Measurements from ENCODE around the gene PTGDR2. TPM values are rescaled to one million over a fixed set of nuclear protein-coding genes. Genes with fewer than 3 reads are reported as not detected.

PTGDR2 gene
- total and polyA plus RNA-seq, 9 of the 15 experiments (the other 6 are each of a cell fraction or from before 2014, with no cell fraction given) = 0.51 to 2.6 (median 1.6) TPM

DNA sequence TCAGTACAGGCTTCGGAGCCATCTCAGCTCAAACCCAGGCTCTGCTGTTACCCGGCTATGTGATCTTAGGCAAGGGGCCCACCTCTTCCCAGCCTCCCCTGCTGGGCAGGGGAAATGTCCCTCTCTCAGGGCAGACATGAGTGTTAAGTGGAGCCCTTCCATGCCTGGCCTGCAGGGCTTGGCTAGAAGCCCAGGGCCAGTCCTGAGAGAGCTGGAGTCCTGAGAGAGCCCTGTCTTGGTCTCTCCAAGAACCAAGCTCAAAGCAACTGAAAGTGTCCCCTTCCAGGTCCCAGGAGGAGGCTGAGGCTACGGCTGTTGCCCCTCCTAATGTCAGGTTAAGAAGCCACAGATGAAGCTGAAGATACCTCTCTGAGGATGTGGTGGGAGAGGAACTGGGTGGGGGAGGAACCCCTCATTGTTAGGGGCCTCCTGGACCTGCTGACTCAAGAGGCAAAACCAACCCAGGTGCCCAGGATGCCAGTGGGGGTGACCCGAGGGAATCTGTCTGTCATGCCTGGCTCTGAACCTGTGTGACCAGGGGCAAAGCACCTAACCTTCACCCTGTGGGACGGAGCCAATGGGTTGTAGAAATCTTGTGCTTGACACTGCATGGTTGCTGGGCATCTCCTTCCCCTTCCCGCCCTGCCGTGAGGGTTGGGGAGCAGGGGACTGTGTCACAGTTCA lies 15.8 kb upstream of the PTGDR2 start (continued):
- no peak for TF ChIP-seq BMI1 (IDR thresholded peaks at IDR 0.05; ENCODE audit: low read length)

- no peak for ATAC-seq
- Histone ChIP-seq H2AFZ (ENCODE audit: low read depth, low read length) (no peak overlapping the region), H3K27ac (ENCODE audit: extremely low read depth, low read depth, low read length) (no peak overlapping the region), H3K36me3 (ENCODE audit: control insufficient read depth, insufficient read depth, low read length) (no peaks in the 10 kb centered on the region), H3K4me3 (no peak overlapping the region), H3K79me2 (ENCODE audit: control insufficient read depth, insufficient read depth, low read length) (no peaks in the 10 kb centered on the region), H3K27me3 (ENCODE audit: control insufficient read depth in 2 of 2, insufficient read depth in 2 of 2, low read length in 2 of 2) (no peaks in the 10 kb centered on the region), H3K4me2 (ENCODE audit: insufficient read depth, low read length) (no peak overlapping the region), H3K9ac (ENCODE audit: insufficient read depth in 1 of 2, low read depth in 2 of 2, low read length in 2 of 2) (peak overlapping the region in 1 of 2 experiments; percentile 59; a peak in 2 of 4 replicates), H3K4me1 (replicated peaks in 1 of 2; ENCODE audit: control insufficient read depth in 2 of 2, insufficient read depth in 2 of 2, low read length in 2 of 2) (peaks cover 6 to 26% of the 10 kb centered on the region in 2 experiments; a peak in 4 of 5 replicates), H4K20me1 (replicated peaks; ENCODE audit: control insufficient read depth, insufficient read depth, low read length) (no peaks in the 10 kb centered on the region; the same call in 1 of the 2 replicates), H3K9me3 (replicated peaks; ENCODE audit: control insufficient read depth, insufficient read depth, low read depth, low read length) (no peaks in the 10 kb centered on the region), H3K9me1 (ENCODE audit: control insufficient read depth, insufficient read depth, low read length) (no peaks in the 10 kb centered on the region)
- intact Hi-C loops (cut with micrococcal nuclease) = no loop called here
- POLR2A ChIA-PET = interaction anchor here (1.0 to 1.6 kb wide), 2 partner anchors 21 to 24 kb away, joined by 3 to 7 read pairs; no protein-coding TSS in a partner anchor
- DNase-seq (ENCODE audit: extremely low read depth in 1 of 4, low spot score in 3 of 4) = no peak
- CTCF ChIA-PET (ENCODE audit: low intra/inter-chr PET ratio) = no interaction called here
- TF ChIP-seq CHCHD3 (CRISPR knock-in tag; IDR thresholded peaks at IDR 0.05) = no peak
- TF ChIP-seq ZBTB1 (CRISPR knock-in tag; IDR thresholded peaks at IDR 0.05; ENCODE audit: borderline replicate concordance, low read depth) = no peak
- FAIRE-seq = no peak
- in situ Hi-C loops (cut with MboI) = no loop called here
- WGBS (ENCODE audit: insufficient coverage, low coverage, missing lambda C conversion rate) = 77% methylated on average over 11 of the region's 13 CpGs
- no TSS peak for BruUV-seq (replicated peaks)
Measured at GRCh38 chr11:60870733-60871377, 15.1 kb upstream of the PTGDR2 start.

Data from K562 (cell line).